ENCODE data around the gene MFSD6. TPM values are rescaled to one million over a fixed set of nuclear protein-coding genes. Genes with fewer than 3 reads are reported as not detected.

Gene MFSD6
- 19.8 and 25.6 TPM in 2 replicates for total RNA-seq

GRCh38 chr2:190407662-190408537 lies at the start of gene MFSD6:
Gene MFSD6 (plus strand): TSS chr2:190408355. CDS start chr2:190436030, 27,675 bp downstream.

DNA sequence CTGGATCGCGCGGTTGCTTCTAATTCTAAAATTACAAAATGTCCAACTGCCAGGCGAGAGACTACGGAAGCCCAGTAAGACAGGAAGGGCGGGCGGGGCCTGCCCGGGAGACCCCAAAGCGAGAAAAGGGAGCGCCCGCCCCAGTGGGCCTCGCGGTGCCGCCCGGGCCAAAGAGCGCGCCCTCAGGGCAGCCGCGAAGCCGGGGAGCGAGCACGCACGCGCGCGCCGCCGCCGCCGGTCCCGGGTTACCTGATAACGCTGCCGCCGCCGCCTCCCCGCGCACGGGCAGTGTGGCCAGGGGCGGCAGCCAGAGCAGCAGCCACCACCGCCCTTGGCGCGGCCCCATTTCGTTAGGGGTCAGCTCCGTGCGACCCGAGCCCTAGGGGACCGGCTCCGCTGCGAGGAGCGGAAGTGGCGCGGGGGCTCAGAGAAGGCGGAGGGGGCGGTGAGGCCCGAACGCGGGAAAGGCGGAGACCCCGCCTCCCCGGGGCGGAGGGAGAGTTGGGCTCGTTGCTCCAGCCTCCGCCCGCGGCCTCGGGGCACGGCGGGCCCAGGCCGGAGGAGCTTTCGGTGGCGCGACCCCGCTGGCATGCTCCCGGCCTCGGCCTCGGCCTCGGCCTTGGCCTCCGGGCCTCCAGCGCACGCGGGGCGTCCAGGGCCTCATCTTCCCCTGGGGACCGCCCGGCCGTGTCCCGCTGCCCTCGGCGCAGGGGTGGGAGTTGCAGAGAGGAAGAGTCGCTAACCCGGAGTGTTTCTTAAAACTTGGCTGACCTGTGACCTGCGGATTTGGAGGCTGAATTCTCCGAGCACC lies 126.4 kb downstream of the MFSD6 start, which contains the start of gene NEMP2:
NEMP2 (minus strand) TSS at position 413 of the 811 bp plus-strand sequence; CDS start at position 346, 67 bp downstream.

Other genes with a start within 250 kb of the MFSD6 start
- gene HIBCH, start 88.5 kb upstream of the MFSD6 start, total RNA-seq: 21.3 and 30.0 TPM in 2 replicates
- 10.1 and 11.8 TPM in 2 replicates for gene INPP1, start 64.8 kb upstream of the MFSD6 start, total RNA-seq
- gene NEMP2, start 126.4 kb downstream of the MFSD6 start, total RNA-seq: 3.1 and 3.3 TPM in 2 replicates
- gene NAB1, start 240.7 kb downstream of the MFSD6 start, total RNA-seq: 33.7 and 48.8 TPM in 2 replicates

All from smooth muscle cell of trachea (primary cell).